ENCODE results near the gene SF1. TPM values are rescaled to one million over a fixed set of nuclear protein-coding genes. Genes with fewer than 3 reads are reported as not detected.

Gene SF1
- total RNA-seq, 1 experiment from 2014 or later, result 285 TPM

DNA sequence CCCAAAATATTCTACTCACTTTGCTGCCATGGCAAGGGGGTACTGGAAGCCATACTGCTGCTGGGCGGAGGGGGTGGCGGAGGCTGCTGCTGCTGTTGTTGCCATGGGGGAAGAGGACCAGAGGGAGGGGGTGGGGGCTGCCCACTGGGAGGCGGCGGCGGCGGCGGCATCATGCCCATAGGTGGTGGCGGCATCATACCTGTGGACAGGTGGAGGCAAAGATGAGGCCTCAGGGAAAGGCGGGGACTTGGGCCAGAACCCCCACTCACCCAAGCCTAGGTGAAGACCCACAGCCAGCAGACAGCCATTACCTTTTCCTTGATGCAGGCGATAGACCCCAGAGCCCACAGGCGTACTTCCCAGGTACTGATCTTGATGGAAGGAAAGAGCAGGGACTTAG is 11.5 kb downstream of the SF1 start (continued):
- TF ChIP-seq, protein P1, sequence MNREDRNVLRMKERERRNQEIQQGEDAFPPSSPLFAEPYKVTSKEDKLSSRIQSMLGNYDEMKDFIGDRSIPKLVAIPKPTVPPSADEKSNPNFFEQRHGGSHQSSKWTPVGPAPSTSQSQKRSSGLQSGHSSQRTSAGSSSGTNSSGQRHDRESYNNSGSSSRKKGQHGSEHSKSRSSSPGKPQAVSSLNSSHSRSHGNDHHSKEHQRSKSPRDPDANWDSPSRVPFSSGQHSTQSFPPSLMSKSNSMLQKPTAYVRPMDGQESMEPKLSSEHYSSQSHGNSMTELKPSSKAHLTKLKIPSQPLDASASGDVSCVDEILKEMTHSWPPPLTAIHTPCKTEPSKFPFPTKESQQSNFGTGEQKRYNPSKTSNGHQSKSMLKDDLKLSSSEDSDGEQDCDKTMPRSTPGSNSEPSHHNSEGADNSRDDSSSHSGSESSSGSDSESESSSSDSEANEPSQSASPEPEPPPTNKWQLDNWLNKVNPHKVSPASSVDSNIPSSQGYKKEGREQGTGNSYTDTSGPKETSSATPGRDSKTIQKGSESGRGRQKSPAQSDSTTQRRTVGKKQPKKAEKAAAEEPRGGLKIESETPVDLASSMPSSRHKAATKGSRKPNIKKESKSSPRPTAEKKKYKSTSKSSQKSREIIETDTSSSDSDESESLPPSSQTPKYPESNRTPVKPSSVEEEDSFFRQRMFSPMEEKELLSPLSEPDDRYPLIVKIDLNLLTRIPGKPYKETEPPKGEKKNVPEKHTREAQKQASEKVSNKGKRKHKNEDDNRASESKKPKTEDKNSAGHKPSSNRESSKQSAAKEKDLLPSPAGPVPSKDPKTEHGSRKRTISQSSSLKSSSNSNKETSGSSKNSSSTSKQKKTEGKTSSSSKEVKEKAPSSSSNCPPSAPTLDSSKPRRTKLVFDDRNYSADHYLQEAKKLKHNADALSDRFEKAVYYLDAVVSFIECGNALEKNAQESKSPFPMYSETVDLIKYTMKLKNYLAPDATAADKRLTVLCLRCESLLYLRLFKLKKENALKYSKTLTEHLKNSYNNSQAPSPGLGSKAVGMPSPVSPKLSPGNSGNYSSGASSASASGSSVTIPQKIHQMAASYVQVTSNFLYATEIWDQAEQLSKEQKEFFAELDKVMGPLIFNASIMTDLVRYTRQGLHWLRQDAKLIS (CRISPR knock-in tag; IDR thresholded peaks at IDR 0.05; ENCODE audit: borderline replicate concordance), result no peak
- TF ChIP-seq CBFB (CRISPR knock-in tag; IDR thresholded peaks at IDR 0.05; ENCODE audit: low read depth), result no peak
- TF ChIP-seq, protein P2, sequence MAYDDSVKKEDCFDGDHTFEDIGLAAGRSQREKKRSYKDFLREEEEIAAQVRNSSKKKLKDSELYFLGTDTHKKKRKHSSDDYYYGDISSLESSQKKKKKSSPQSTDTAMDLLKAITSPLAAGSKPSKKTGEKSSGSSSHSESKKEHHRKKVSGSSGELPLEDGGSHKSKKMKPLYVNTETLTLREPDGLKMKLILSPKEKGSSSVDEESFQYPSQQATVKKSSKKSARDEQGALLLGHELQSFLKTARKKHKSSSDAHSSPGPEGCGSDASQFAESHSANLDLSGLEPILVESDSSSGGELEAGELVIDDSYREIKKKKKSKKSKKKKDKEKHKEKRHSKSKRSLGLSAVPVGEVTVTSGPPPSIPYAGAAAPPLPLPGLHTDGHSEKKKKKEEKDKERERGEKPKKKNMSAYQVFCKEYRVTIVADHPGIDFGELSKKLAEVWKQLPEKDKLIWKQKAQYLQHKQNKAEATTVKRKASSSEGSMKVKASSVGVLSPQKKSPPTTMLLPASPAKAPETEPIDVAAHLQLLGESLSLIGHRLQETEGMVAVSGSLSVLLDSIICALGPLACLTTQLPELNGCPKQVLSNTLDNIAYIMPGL (CRISPR knock-in tag; IDR thresholded peaks at IDR 0.05), result no peak
- TF ChIP-seq NR2C2 (CRISPR knock-in tag; IDR thresholded peaks at IDR 0.05), result no peak
- no peak for TF ChIP-seq MAX (CRISPR knock-in tag; IDR thresholded peaks at IDR 0.05)
- TF ChIP-seq ZNF532 (CRISPR knock-in tag; IDR thresholded peaks at IDR 0.05; ENCODE audit: borderline replicate concordance), result no peak

DNA sequence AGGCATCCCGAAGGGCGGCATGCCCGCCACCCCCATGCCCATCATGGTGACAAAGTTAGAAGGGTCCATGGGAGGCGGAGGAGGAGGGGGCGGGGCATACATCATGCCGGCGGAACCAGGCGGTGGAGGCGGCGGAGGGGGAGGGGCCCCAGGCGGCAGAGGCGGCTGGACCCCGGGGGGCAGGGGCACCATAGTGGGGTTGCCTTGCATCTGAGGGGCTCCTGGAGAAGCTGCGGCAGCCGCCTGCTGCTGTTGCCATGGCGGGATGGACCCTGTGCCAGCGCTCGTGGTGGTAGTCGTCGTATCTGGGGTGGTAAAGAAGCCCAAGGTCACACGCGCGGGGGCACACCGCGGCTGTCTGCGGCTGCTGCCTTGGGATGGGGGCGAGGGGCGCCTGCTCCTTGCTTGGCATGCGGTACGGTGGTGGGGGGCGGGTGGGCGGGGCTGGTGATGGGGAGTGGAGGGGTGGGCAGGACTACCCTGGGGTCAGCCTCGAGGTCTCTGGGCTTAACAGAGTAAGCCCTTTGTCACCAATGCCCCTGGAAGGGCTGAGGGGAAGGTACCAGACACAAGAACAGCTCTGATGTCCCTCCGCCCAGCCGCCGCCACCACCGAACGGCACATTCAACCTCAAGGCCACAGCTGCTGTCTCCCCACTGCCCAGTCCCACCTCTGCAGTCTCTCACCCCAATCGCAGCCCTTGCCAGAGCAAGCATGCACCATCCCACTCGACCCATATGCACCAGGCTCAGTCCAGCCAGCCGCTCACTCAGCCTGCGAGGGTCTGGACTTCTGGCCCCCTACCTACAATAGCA is 12.3 kb downstream of the SF1 start:
- Mint-ChIP-seq H3K4me1 (peaks cover 66% of the 10 kb centered on the region), H3K4me3 (no peak overlapping the region), H3K27ac (peak overlapping the region; percentile 79), H3K36me3 (peaks cover 62% of the 10 kb centered on the region), H3K27me3 (ENCODE audit: low read depth) (no peaks in the 10 kb centered on the region), H3K9me3 (no peaks in the 10 kb centered on the region)
- no peak for DNase-seq (ENCODE audit: low spot score)
- ATAC-seq, result no peak
- POLR2A ChIA-PET, result interaction anchor here (0.7 kb wide), 1 partner anchor 13 kb away, joined by 4 read pairs; no protein-coding TSS in a partner anchor
- TF ChIP-seq GRHL2 (CRISPR knock-in tag; IDR thresholded peaks at IDR 0.05; ENCODE audit: insufficient replicate concordance, severe bottlenecking) (no peak), ZNF423 (CRISPR knock-in tag; IDR thresholded peaks at IDR 0.05) (no peak), SOX15 (CRISPR knock-in tag; IDR thresholded peaks at IDR 0.05) (no peak), ZBTB21 (CRISPR knock-in tag; IDR thresholded peaks at IDR 0.05; ENCODE audit: borderline replicate concordance) (no peak), ZNF317 (CRISPR knock-in tag; IDR thresholded peaks at IDR 0.05; ENCODE audit: borderline replicate concordance, low read depth) (no peak), ZNF263 (CRISPR knock-in tag; IDR thresholded peaks at IDR 0.05; ENCODE audit: low read depth) (no peak), USF2 (CRISPR knock-in tag; IDR thresholded peaks at IDR 0.05) (no peak), ATF3 (CRISPR knock-in tag; conservative IDR thresholded peaks at IDR 0.05) (no peak)
- TF ChIP-seq, protein P3, sequence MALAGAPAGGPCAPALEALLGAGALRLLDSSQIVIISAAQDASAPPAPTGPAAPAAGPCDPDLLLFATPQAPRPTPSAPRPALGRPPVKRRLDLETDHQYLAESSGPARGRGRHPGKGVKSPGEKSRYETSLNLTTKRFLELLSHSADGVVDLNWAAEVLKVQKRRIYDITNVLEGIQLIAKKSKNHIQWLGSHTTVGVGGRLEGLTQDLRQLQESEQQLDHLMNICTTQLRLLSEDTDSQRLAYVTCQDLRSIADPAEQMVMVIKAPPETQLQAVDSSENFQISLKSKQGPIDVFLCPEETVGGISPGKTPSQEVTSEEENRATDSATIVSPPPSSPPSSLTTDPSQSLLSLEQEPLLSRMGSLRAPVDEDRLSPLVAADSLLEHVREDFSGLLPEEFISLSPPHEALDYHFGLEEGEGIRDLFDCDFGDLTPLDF (CRISPR knock-in tag; IDR thresholded peaks at IDR 0.05), result no peak
- TF ChIP-seq, protein P4, sequence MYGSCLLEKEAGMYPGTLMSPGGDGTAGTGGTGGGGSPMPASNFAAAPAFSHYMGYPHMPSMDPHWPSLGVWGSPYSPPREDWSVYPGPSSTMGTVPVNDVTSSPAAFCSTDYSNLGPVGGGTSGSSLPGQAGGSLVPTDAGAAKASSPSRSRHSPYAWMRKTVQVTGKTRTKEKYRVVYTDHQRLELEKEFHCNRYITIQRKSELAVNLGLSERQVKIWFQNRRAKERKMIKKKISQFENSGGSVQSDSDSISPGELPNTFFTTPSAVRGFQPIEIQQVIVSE (CRISPR knock-in tag; IDR thresholded peaks at IDR 0.05; ENCODE audit: borderline replicate concordance), result no peak
- CTCF ChIA-PET, result interaction anchor here (1.1 to 1.4 kb wide), 2 partner anchors 13 to 22 kb away, joined by 3 read pairs; partner anchors contain the start of genes RASGRP2 and SF1
